SHP77 treated with DMSO at 0.1 percent for 48 hours (cell line): ENCODE results near the gene L1TD1.
"Not testable (repeated sequence)": the region's sequence is repeated elsewhere in the genome, so short reads cannot be mapped to it uniquely, and the experiment has no call there.

Source experiments
- DNase-seq: peaks from one replicate; lab custom pipeline; 2025; lab: John Stamatoyannopoulos, UW

Gene L1TD1

GRCh38 chr1:62194651-62195544 lies at the start of gene L1TD1:
Gene L1TD1, plus strand, starts transcription at chr1:62194849. Its CDS starts 11,780 bp downstream, at chr1:62206629.
- no peak for DNase-seq

GRCh38 chr1:62159940-62160348 lies 34.7 kb upstream of the L1TD1 start:
- no peak for DNase-seq

GRCh38 chr1:62161711-62162110 lies 32.9 kb upstream of the L1TD1 start:
- no peak for DNase-seq

GRCh38 chr1:62170380-62170779 lies 24.3 kb upstream of the L1TD1 start:
- not testable (repeated sequence) for DNase-seq

GRCh38 chr1:62175568-62176179 lies 19.0 kb upstream of the L1TD1 start:
- no peak for DNase-seq

- no peak for DNase-seq
These were observed 17.9 kb upstream of the L1TD1 start for GRCh38 chr1:62176597-62177312.

GRCh38 chr1:62177621-62178020 lies 17.0 kb upstream of the L1TD1 start:
- DNase-seq, result no peak

GRCh38 chr1:62178372-62178771 lies 16.3 kb upstream of the L1TD1 start:
- DNase-seq, result no peak

- not testable (repeated sequence) for DNase-seq
These were observed 14.6 kb upstream of the L1TD1 start for GRCh38 chr1:62180054-62180453.

- DNase-seq, result no peak
These were observed 14.0 kb upstream of the L1TD1 start for GRCh38 chr1:62180639-62181038.

GRCh38 chr1:62181532-62181931 lies 13.1 kb upstream of the L1TD1 start:
- no peak for DNase-seq

- DNase-seq, result not testable (repeated sequence)
These were observed 12.5 kb upstream of the L1TD1 start for GRCh38 chr1:62182157-62182556.

GRCh38 chr1:62183164-62184020 lies 11.3 kb upstream of the L1TD1 start:
- DNase-seq, result not testable (repeated sequence)

GRCh38 chr1:62184336-62184735 lies 10.3 kb upstream of the L1TD1 start:
- DNase-seq, result no peak

GRCh38 chr1:62185233-62185632 lies 9.4 kb upstream of the L1TD1 start:
- DNase-seq, result not testable (repeated sequence)

GRCh38 chr1:62185677-62186076 lies 9.0 kb upstream of the L1TD1 start:
- DNase-seq, result no peak

- no peak for DNase-seq
These were observed 7.1 kb upstream of the L1TD1 start for GRCh38 chr1:62187548-62187947.

- DNase-seq, result no peak
These were observed 6.5 kb upstream of the L1TD1 start for GRCh38 chr1:62188111-62188510.

- DNase-seq, result no peak
These were observed 1.5 kb downstream of the L1TD1 start for GRCh38 chr1:62196086-62196690.

GRCh38 chr1:62198069-62198780 lies 3.6 kb downstream of the L1TD1 start:
- DNase-seq, result no peak

- DNase-seq, result no peak
These were observed 4.1 kb downstream of the L1TD1 start for GRCh38 chr1:62198781-62199125.
